SKM-1 treated with dmso at 0.1 percent for 144 hours (cell line): ENCODE results near the gene VSTM5.
"Not testable (repeated sequence)": the region's sequence is repeated elsewhere in the genome, so short reads cannot be mapped to it uniquely, and the experiment has no call there.

Experiments
- DNase-seq: peaks from one replicate; lab custom pipeline; 2025; ENCODE audit not compliant: unreplicated experiment; lab: John Stamatoyannopoulos, UW

VSTM5 gene

GRCh38 chr11:93801366-93801765 is 49.1 kb downstream of the VSTM5 start:
- no peak for DNase-seq

GRCh38 chr11:93796441-93797231 is 53.8 kb downstream of the VSTM5 start:
- DNase-seq: no peak

GRCh38 chr11:93791493-93791892 is 58.9 kb downstream of the VSTM5 start:
- no peak for DNase-seq

- no peak for DNase-seq
Measured at GRCh38 chr11:93784935-93785360, 65.5 kb downstream of the VSTM5 start.

GRCh38 chr11:93784145-93784934 is 66.1 kb downstream of the VSTM5 start, which contains the start of gene MED17:
MED17 (plus strand) TSS chr11:93784282; CDS start chr11:93784514, 232 bp downstream.
- peak; percentile 91 for DNase-seq

GRCh38 chr11:93783765-93784144 is 66.7 kb downstream of the VSTM5 start:
- no peak for DNase-seq

- DNase-seq: no peak
Measured at GRCh38 chr11:93783362-93783761, 67.1 kb downstream of the VSTM5 start.

- DNase-seq: no peak
Measured at GRCh38 chr11:93775289-93775688, 75.1 kb downstream of the VSTM5 start.

- not testable (repeated sequence) for DNase-seq
Measured at GRCh38 chr11:93774560-93774959, 75.9 kb downstream of the VSTM5 start.

- no peak for DNase-seq
Measured at GRCh38 chr11:93773601-93774200, 76.7 kb downstream of the VSTM5 start.

GRCh38 chr11:93773045-93773477 is 77.4 kb downstream of the VSTM5 start:
- DNase-seq: no peak

- no peak for DNase-seq
Measured at GRCh38 chr11:93772123-93772522, 78.3 kb downstream of the VSTM5 start.

- no peak for DNase-seq
Measured at GRCh38 chr11:93770160-93770559, 80.3 kb downstream of the VSTM5 start.
